Cerebellar nuclear complex (tissue), 1 donor: ENCODE data around the gene TEAD4.

ENCODE experiments used
- DNase-seq, 2 experiments: peaks; one replicate each; lab custom pipeline; 2025; lab: John Stamatoyannopoulos, UW

TEAD4 gene

DNA sequence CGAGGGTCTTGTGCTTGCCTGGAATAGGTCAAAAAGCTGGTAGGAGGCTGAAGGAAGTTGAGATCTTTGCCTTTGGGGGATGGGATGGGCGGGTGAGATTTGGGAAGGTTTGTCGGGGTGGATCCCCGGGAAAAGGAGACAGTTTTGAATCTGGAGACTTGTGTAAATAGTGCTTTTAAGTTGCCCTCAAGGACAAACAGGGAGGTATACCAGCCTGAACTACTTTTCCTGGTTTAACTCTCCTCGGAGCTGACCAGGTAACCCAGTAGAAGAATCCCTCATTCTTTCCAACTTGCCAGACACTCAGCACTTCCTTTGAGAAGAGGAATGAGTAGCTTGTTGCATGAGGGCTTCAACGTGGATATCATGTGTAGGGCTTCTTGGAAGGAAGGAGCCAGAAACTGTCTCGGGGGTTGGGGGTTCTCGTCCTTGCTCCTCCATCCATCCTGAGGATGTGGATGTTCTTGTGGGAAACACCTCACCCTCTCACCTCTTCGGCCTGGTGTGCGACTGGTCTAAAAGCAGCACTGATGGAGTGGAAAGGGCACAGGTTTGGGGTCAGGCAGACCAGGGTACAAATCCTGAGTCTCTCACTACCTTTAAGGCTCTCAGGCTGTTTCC lies 1.9 kb downstream of the TEAD4 start:
- no peak for DNase-seq

DNA sequence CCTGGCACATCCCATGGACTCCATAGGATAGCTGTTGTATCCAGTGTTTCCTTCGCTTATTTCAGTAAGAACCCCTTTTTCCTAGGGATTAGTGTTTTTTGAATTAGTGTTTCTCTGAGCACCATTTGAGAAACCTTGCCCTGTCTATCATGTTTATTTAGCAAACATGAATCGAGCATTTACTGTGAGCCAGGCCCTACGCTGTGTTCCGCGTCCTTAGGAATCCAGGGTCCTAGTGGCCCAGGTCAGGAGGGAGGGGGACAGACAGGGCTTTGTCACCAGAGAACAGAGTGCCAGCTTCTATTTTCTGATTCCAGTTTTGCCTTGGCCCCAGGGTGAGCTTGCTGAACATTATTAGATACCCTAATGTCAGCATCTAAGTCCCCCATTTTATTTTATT lies 2.5 kb downstream of the TEAD4 start:
- DNase-seq = no peak

DNA sequence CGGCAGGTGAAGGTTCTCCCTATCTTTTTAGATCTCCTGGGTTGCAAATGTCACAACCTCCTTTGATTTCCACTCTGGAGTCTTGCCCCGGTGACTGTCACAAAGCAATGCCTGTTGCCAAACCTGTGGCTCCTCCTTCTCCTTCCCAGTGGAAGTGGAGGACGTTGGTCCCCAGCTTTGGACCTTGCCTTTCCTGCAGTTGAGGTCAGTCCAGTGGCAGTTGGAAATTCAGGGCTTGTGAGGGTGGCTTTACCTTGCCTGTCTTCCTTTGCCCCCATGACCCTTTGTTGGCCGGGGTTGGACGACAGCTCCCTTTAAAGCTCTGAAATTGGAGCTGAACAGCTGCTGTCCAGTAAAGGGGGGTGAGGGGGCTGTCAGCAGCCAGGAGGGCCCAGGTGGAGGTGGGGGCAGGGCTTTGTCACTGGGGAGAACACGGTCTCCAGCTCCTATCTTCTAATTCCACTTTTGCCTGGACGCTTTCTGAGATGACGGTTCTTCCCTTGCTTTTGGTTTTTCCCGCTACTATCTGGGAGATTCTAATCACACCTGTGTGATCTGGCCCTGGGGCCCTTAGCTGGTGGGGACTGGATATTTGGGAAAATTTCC lies 4.1 kb downstream of the TEAD4 start:
- DNase-seq = no peak

DNA sequence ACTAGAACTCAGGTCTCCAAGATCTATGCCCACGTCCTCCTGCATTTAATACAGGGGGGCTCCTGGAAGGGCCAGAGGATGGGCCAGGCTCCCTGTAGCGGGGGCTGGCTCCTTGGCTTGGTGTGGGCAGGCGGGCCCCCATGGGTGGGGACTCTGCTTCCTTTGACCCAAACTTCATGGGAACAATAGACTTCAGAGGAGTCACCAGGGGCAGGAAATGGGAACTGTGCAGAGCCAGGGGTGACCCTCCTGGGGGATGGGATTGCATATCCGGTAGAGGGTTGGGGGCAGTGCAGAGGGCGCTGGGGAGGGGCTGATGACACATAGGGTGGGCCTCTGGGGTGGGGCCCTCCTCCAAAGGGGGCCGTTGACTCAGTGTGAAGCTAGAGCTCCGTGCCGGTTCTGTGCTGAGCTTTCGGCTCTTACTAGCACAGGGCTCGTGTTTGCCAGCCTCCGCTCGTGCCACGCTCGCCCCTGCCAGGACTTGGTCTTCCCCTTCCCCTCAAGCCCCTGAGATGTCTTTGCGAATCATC lies 4.6 kb downstream of the TEAD4 start:
- no peak for DNase-seq

DNA sequence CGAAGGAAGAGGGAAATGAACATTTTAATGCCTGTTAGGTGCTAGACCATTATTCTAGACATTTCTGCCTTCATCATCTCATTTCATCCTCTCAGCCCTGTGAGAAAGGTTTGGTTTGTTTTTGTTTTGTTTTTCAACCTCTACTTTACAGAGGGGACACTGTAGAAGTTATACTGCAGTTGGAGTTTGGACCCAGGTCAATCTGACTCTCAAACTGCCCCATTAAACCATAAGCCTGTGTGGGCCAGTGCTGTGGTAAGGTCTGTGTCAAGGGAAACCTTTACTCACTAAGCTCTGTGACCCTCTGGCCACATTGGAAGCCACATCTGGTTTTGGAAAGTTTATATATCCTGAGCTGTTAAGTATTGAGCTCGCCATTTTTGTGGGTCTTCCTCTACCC lies 8.5 kb downstream of the TEAD4 start:
- no peak for DNase-seq

DNA sequence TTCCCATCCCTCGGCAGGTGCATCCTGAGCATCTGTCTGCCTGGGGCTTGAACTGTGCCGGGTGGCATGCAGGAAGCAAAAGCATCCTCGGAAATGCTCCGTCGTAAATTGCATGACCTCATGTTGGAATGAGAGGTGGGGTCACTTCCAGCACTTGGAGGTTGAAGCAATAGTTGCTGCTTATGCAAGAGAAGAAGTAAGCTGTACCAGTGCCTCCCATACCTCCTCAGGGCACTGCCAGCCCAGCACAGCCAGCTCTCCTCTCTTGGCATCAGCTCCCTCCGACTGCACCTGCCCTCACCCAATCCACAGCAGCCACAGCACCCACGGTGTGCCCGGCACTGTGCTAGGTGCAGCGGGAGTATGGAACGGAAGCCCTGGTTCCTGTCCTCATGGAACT lies 11.5 kb downstream of the TEAD4 start:
- no peak for DNase-seq

DNA sequence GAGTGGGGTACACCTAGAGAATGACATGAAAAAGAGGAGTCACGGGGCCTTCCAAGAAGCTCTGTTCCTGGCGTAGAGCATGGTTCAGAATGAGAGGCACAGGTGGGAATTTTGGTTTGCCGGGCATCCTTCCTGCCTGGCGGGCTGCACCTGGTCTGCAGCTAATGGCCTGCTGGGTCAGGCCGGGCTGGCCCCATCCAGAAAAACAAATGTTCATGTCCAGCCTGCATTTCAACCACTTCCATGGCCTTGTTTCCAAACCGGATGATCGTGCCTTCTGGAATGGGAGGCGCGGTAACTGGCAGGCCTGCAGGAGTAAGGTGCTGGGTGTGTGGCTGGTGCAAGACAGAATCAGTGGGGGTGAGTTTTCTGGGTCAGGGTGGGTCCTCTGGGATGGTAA lies 14.4 kb downstream of the TEAD4 start:
- peak in 1 of 2 experiments; percentile 30 for DNase-seq

DNA sequence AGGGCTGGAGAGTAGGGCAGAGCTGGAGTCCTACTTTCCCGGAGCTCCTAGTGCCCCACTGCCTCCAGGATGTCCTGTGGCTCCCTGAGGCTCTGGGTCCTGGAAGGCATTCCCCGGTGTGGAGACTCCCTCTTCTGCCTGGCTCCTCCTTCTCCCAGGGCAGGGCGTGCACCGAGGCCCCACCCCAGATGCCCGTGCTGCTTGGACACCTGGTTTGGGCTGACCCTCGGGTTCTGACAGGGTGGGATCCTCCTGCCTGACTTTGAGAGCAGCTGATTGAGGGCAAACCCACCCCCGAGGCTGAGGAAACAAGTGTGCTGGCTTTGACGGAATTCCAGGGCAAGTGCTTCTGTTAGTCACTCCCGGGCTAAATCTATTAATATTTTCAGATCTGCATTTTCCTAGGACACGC lies 15.4 kb downstream of the TEAD4 start:
- no peak for DNase-seq

DNA sequence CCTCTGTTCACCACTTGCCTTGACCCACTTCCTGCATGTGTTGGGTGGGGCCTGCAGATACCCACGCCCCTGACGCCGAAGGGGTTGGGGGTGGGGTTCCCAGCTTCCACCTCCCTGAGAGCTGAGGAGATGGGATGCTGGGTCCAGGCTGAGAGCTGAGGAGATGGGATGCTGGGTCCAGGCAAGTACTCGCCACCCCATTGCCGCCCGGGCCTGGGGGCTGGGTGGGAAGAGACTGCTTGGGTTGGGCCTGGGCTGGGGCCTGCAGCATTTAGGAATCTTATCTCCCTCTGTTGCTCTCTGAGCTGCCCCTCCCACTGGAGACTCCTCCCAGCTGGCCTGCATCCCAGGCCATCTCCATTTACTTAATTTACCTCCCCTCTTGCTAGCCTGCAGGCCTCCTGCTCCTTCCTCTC lies 17.4 kb downstream of the TEAD4 start:
- DNase-seq = no peak

DNA sequence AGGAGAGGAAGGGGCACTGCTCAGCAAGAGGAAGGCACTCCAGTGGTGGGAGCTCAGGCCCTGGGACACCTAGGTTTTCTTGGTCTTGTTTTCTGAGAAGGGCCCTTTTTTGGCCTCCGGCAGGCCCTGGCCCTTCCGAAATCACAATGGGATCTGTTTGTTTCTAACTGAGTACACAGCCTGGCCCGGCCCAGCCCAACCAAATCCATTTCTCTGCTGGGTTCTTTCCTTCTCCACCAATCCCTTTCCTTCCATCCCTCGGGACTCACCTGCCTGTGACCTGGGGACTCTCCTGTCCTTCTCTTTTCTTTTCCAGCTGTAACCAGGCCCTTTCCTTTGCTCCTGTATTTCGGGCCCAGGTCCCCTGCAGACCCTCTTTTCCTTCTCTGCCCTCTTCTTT lies 18.6 kb downstream of the TEAD4 start:
- no peak for DNase-seq

DNA sequence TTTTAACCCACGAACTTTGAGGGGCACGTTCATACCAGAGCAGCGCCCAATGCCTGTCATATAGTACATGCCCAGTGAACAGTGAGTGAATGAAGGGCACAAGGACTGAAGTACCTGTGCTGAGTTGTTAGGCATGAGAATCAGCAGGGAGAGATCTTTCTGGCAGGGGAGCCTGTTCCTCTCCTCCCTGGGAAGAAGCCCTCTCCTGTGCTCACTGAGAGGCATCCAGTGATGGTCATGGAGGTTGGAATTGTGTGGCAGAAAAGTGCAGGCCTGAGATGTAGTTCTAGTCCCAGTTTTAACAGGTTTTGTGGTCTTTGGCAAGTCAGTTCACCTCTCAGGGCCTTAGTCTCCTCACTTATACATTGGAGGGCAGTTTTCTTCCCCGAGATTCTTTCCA lies 20.6 kb downstream of the TEAD4 start:
- DNase-seq = no peak

DNA sequence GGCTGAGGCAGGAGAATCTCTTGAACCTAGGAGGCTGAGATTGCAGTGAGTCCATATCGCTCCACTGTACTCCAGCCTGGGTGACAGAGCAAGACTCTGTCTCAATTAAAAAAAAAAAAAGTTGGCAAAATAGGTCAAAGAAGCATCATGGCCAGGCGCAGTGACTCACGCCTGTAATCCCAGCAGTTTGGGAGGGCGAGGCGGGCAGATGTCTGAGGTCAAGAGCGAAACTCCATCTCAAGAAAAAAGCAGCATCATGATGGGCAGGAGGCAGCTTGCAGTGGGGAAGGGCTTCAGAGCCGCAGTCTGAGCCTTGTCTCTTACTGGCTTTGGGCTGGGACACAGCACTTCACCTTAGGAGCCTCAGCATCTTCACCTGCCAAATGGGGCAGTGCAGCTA lies 21.4 kb downstream of the TEAD4 start:
- DNase-seq = no peak

DNA sequence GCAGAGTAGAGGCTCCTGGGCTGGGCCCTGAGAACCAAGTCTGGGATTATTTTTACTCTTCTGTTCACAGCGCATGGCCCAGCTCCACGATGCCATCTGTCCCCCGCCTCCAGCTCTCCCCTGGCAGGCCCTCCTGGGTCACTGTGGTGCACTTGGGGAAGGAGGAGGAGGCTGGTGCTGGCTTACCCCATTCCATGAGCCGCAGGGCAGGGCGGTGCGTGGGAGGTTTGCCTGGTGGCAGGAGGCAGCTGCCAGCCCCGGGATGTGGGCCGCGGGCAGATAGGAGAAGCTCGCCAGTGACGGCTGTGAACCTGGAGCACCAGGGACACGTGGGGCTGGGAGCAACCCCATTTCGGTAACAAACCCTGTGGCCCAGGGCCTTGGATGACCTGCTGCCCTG lies 23.2 kb downstream of the TEAD4 start:
- peak in 1 of 2 experiments; percentile 37 for DNase-seq

DNA sequence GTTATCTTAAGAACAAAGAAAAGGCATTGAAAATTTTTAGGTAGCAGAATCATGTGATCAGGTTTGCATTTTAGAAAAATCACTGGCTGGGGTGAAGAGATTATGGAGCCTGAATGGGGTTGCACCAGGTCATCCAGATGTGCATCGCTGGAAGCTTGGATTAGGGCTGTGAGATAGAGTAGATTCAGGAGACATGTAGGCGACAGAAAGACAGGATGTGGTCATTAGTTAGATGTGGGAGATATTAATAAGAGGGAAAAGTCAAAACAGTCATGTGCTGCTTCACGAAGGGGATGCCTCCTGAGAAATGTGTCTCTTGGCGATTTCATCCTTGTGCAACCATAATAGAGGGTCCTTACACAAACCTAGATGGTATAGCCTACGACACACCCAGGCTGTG lies 25.1 kb downstream of the TEAD4 start:
- no peak for DNase-seq

DNA sequence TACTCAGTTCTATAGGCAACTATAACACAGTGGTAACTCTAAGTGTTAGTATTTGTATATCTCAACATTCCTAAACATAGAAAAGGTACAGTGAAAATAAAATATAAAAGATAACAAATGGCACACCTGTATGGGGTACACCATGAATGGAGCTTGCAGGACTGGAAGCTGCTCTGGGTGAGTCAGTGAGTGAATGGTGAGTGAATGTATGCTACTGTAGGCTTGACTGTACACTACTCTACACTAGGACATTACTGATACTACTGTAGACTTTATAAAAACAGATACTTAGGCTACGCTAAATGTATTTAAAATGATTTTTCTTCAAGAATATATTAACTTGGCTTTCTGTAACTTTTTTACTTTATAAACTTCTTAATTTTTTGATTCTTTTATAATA lies 25.5 kb downstream of the TEAD4 start:
- no peak for DNase-seq

DNA sequence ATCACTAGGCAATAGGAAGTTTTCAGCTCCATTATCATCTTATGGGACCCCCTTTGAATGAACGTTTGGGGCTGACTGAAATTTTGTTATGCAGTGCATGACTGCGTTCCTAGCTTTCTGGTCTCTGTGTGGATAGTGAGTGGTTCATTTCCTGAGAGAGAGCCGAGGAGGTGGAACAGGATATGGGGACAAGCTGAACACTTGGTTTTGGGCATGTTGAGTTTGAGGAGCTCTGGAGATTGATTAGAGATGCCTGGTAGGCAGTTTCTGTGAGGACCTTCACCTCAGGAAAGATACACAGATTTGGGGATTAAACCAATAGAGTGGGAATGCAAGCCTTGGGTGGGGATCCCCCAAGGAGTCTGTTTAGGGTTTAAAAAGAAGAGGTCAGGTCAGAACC lies 27.7 kb downstream of the TEAD4 start:
- no peak for DNase-seq

DNA sequence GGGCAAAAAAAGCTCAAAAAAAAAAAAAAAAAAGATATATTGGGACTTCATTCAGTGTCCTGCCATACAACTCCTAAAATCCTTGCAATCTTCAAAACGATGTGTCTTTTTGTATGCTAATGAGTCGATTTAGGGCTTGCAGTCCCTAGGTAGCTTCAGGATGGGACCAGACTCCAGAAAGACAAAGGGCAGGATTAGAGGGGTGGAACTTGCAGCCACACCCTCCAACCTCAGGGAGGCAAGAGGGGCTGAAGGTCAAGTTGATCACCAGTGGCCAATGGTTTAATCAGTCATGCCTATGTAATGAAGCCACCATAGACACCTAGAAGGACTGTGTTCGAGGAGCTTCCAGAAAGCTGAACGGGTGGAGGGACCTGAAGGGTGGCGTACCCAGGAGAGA lies 29.3 kb downstream of the TEAD4 start:
- DNase-seq = no peak

DNA sequence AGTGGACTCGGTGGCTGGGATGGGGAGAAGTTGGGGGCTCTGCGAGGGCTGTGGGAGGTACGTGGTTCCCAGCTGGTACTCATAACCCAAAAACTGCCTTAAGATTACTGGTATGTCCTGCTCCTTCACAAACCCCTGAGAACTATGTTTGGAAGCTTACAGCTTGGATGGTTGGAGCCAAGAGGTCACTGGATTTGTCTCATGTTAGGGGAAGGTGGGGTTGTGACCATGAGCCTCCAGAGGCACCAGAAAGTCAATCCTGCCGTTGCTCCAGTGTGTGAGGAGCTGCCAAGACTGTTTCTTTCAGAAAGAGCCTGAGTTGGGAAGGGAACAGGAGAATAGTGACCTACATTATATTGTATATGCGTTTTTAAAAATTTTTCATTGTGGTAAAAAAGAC lies 33.5 kb downstream of the TEAD4 start:
- DNase-seq = no peak

DNA sequence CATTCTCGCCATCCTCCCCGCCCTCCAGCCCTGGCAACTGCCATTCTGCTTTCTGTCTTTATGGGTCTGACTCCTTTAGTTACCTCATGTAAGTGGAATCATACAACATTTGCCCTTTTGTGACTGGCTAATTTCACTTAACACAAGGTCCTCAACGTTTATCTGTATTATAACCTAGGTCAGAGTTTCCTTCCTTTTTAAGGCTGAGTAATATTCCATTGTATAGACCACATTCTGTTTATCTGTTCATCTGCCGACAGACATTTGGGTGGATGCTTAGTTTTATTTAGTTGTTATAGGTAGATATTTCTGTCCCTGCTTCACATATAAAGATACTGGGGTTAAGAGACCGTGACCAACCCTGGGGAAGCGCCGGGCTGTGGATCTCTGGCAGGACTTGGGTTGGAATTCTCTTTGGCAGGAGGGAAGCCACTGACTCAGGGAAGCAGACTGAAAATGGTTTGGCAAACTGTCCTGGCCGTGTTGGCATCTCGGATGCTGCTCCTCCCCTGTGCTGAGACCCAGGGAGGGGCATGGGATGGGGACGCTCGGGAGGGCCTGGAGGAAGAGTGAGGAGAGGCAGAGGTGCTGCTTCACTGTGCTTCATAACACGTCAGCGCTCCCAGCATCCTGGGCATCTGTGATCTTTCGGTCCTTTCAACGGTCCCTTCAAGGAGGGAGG lies 38.9 kb downstream of the TEAD4 start:
- DNase-seq = no peak

DNA sequence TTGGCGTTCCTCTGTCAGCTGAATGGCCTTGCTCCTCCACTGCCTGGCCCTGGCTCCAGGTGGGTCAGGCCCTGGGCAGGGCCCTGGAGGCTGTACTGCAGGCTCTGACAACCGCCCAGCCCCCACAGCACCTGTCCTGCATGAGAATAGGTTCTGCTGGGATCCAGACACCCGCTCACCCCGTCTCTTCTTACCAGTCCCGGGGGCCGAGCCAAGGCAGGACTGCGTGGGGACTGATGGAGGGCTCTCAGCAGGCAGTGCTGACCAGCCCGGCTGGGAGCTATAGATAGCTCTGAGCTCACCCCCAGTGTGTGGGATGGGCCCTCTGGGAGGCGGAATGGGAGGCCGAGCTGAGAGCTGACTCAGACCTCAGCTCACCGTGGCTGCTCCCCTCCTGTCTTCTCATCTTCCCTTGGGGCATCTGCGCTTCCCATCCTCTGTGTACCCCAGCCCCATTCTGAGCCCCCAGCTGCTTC lies 39.6 kb downstream of the TEAD4 start:
- no peak for DNase-seq

DNA sequence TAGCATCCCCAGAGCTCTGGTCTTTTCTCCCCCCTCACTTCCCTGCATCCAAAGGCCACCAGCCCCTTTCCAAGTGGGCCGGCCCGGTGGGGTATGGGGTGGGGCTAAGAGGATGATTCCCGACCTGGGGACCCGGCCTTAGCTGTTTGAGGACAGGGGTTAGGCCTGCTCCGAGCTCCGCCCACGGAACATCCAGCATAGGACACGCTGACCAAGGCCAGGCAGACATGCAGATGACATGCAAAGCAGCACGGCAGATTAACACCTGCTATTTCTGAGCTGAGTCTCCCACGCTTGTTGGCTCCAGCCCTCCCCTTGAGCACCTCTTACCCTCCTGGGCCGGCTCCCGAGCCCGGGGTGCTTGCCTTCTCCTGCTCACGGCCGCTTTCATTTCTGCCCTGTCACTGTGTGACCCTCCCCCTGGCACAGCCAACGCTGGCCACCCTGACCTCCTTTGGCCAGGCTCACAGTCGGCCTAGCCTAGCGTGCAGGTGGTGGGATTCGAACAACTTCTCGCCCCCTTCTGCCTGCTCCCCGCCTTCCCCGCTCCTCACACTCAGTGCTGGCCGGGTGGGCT lies 40.2 kb downstream of the TEAD4 start:
- no peak for DNase-seq

DNA sequence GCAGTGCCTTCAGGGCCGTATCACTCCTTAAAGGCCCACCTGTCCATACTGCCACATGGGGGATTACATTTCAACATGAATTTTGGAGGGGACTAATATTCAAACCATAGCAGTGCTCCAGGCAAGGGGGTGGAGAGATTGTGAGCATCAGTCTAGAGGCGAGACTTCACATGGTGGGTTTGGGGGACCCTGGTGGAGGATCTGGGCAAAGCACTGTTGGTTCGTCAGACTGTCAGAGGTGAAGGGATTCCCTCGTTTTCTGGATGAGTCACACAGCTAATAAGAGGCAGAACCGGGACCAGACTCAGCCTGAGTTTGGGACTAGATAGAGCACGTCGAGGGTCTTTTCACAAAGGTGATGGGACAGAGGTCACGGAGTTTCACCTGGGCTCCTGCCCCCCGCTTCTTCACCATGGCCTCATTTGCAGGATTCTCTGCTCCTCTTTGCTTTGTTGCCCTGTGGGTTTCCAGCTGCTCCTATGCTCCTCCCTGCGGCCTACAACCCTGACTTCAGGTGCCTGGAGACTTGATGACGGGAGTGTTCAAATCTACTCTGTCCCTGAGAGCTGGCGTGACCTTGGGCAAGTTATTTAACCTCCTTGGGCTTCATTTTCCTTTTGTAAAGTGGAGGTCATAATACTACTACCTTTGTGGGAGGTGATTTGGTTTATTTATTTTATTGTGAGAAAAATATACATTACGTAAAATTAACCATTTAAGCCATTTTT lies 41.5 kb downstream of the TEAD4 start:
- no peak for DNase-seq
